NCI-H345 treated with DMSO at 0.1 percent for 48 hours (cell line): ENCODE measurements around the gene ZER1.
A peak's percentile ranks its signal among the peaks of the same experiment; 100 is the strongest.
"Not testable (repeated sequence)": the region's sequence is repeated elsewhere in the genome, so short reads cannot be mapped to it uniquely, and the experiment has no call there.

Experiments used
- DNase-seq: peaks from one replicate; lab custom pipeline; 2025; ENCODE audit not compliant: unreplicated experiment; lab: John Stamatoyannopoulos, UW

The ZER1 gene

DNA sequence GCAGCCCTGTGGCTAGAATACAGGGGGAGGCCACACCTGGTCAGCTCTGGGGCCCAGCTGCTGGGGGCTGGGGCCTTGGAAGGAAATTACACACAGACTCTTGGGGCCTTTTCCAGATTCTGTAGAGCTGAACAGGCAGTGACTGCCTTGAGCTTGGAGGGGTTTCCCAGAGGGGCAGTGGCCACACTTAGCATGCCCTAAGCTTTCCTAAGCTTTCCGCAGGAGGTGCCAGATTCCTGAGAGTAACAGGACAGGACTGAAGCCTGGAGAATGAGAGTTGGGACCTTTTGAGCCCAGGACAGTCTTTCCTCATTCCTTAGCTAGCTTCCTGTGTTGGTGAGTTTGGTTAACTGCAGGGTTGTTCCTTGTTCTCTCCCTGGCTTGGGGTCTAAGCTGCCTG is 16.7 kb upstream of the ZER1 start:
- DNase-seq: no peak

DNA sequence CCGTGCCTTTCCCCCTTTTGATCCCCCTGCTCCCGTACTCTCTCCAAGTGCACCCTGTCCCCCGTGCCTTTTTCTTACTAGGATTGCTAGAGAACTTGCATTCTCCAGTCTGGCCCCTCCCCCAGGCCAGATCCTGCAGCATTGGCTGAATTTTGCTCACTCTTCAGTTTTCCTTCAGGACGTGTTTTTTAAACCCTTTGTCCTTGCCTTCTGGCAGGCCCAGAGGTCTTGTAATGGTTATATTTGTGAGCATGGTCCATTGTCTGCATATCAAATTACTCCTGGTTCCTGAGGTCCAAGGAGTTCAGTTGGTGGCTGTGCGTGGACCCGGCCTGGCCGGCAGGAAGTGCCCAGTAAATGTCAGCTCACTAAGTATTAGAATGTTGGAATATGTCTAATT is 15.9 kb upstream of the ZER1 start:
- DNase-seq: no peak

DNA sequence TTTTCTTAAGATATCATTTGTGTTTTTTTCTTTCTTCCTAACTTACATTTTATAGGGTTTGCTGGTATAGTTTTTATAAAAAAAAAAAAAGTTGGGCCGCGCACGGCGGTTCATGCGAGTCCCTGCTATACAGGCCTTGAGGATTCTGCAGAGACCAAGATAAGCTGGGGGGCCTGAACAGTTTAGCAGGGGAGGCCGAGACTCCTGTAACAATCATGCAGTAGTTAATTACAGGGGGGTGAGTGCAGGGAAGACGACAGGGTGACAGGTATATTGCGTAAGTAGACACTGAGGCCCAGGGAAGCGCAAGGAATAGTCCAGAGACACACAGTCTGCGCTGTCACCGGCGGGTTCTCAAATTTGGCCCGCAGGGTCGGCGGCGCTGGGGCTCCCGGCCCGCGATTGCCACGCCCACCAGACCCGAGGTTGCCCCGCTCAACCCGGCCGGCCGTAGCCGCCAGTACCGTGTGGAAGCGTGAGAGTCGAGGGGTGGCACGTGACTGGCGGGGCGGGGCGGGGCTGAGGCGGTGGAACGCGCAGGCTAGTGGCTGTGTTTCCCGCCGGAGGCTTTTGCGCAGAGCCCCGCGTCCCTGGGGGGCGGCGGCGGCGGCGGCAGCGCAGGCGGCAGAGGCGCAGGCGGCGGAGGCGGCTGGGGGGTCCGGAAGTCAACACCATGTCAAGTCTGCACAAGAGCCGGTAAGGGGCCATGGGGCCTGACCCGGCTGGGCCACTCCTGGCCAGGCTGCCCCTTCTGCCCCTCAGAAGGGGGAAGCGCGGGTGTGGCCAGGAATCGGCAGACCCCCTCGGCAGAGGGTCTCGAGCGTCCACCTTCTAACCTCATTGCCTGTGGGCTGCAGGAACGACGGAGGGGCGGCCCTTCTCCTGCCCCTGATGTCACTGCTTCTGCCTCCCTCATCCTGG is 15.2 kb upstream of the ZER1 start, which contains the start of gene TBC1D13:
Gene TBC1D13 (plus strand): TSS at position 573 of the 921 bp plus-strand sequence. CDS start 101 bp downstream, at position 674.
- DNase-seq: peak; percentile 61

DNA sequence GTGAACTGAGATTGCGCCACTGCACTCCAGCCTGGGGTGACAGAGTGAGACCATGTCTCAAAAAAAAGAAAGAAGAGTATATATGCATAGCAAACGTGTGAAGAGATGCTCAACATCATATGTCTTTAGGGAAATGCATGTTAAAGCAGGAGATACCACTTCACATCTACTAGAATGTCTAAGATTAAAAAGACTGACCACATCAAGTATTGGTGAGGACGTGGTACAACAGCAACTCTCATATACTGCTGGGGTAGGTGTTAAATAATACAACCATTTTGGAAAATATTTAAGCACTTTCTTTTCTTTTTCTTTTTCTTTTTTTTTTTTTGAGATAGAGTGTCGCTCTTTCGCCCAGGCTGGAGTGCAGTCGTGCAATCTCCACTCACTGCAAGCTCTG is 13.7 kb upstream of the ZER1 start:
- DNase-seq: no peak

DNA sequence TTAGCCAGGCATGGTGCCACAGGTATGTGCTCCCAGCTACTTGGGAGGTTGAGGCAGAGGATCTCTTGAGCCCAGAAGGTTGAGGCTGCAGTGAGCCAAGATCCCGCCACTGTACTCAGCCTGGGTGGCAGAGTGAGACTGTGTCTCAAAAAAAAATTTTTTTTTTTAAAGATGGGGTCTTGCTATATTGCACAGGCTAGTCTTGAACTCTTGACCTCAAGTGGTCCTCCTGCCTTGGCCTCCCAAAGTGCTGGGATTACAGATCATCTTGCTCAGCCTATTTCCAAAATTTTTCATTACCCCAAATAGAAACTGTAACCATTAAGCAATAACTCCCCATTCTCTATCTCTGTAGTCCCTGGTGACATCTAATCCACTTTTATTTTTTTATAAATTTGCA is 10.9 kb upstream of the ZER1 start:
- DNase-seq: no peak

DNA sequence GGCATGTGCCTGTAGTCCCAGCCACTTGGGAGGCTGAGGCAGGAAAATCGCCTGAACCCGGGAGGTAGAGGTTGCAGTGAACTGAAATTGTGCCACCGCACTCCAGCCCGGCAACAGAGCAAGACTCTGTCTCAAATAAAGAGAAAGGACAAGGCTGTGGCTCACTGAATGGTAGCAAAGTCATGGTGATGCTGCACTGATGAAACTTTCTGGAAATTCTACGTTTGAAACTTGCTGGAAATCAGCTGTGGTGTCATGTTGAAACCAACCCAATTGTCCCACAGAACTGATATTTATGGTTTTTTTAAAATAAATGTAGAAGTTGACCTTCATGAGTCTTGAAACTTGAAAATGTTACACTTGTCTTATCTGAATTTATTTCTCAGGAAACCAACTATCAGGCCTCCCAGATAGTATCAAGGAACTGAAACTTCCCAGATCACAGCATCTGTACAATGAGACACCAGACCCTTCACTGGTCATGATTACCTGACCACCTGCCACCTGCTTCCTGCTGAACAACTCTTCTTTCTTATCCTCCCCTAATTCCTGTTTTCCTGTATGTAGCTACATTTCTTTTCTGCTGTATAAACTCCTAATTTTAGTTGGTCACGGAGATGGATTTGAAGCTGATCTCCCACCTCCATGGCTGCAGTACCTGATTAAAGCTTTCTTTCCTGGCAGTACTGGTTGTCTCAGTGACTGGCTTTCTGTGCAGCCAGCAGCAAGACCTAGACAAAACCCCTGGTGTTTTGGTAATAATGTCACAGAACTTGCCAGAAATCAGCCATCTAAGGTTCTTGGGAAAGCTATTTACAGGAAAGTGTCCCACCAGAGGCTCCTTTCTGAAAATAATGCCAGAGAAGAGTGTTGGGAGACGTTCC is 9.7 kb upstream of the ZER1 start:
- DNase-seq: no peak

DNA sequence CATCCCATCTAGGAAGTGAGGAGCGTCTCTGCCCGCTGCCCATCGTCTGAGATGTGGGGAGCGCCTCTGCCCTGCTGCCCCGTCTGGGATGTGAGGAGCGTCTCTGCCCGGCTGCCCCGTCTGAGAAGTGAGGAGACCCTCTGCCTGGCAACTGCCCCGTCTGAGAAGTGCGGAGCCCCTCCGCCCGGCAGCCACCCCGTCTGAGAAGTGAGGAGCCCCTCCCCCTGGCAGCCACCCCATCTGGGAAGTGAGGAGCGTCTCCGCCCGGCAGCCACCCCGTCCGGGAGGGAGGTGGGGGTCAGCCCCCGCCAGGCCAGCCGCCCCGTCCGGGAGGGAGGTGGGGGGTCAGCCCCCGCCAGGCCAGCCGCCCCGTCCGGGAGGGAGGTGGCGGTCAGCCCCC is 8.4 kb upstream of the ZER1 start:
- not testable (repeated sequence) for DNase-seq

DNA sequence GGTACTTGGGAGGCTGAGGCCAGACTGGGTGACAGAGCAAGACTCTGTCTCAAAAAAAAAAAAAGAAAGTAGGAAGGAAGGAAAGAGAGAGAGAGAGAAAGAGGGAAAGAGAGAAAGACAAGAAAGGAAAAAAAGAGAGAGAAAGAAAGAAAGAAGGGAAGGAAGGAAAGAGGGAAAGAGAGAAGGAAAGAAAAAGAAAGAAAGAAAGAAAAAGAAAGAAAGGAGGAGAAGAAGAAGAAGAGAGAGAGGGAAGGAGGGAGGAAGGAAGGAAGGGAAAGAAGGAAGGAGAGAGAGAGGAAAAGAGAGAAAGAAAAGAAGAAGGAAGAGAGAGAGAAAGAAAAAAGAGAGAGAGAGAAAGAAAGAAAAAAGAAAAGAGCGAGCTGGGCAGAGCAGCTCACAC is 3.1 kb upstream of the ZER1 start:
- no peak for DNase-seq

DNA sequence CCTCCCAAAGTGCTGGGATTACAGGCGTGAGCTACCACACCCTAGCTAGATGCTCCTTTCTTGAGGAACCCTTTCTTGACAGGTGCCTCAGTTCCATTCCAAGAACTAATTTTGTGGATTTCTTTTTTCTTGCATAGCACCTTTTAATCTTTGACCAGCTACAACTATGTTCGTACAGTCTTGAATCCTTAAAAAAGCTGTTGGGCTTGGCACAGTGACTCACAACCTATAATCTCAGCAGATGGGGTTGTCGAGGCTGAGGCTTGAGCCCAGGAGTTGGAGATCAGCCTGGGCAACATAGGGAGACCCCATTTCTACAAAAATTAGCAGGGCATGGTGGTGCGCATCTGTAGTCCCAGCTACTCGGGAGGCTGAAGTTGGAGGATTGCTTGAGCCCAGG is 1.3 kb upstream of the ZER1 start:
- no peak for DNase-seq

DNA sequence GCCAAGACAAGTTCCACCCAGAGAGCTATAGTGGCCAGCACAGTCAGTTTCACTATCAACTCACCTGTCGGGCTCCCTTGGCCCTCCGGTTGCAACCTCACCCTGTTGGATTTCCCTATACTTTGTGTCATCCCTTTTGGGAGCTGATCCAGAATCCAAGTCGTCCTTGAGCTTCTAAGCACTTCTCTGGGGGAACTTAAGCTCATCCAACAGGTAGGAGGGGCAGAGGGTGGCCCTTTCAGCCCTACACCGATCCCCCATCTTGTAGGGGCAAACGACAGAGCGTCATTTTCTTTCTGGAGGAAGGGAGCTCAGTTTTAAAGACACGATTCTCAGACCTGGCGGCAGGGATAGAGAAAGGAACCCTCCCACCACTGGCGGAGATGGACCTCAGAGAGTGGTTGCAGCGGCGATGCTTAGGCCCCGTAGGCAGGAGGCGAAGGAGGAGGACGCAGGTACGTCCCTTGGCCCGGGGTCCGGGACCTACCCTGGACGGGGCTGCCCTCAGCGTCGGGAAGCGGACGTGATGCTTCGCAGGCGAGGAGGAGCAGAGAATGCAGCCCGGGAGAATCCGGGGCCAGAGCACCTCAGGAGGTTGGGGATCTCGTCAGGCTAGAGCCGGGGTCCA is 519 bp downstream of the ZER1 start:
- DNase-seq: no peak

DNA sequence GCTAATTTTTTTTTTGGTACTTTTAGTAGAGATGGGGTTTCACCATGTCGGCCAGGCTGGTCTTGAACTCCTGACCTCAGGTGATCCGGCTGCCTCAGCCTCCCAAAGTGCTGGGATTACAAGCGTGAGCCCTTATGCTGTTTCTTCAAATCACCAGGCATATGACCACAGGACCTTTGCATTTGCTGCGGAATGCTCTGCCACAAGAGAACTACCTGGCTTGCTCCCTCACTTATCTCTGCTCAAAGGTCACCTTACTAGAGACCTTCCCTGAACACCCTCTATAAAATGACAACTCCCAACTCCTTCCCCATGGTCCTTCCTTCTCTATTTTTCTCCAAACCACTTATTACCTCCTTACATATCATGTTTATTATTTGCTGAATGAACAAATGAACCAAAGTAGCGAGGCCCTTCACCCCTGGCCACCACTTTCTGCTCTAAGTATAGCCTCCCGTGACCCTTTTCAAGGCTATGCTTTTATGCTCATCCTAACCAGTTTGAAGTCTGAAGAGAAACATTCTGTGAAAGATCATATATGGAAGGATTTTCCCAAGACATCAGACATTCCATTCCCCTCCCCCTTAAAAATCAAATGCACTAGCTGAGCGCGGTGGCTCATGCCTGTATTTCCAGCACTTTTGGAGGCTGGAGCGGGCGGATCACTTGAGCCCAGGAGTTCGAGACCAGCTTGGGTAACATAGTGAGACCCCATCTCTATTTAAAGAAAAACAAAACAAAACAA is 1.3 kb downstream of the ZER1 start:
- DNase-seq: no peak

DNA sequence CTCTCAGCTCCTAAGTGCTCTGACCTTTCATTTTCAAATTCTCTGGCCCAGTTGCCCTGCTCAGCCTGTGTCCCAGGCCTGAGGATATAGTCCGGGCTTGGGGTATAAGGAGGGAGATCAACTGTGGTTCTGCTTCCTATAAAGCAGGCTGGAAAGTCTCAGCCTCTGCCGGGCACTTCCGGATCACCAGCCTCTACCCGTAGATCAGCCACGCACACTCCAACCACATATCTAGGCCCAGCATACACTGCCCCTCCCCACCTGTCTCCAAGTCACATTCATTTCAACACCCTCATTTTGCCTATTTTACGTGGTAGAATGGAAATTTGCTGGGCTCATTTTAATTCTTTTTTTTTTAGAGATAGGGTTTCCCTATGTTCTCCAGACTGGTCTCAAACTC is 3.1 kb downstream of the ZER1 start:
- no peak for DNase-seq

DNA sequence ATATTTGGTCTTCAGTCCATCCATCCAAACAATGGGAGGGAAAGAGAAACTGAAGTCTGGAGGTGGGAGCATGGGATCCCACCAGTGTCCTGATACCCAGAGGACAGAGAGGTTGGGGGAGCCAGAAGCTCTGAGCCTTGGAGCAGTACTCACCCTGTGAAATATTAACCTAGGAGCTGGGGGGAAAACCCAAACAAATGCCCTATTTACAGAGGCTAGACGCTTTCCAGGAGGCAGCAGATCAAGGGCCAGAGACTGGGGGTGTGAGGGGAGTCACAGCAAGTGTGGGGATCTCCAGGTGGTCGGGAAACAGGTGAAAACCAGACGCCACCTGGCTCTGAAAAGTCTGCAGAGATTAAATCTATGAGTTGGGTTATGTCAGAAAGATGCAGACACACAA is 6.2 kb downstream of the ZER1 start:
- no peak for DNase-seq

DNA sequence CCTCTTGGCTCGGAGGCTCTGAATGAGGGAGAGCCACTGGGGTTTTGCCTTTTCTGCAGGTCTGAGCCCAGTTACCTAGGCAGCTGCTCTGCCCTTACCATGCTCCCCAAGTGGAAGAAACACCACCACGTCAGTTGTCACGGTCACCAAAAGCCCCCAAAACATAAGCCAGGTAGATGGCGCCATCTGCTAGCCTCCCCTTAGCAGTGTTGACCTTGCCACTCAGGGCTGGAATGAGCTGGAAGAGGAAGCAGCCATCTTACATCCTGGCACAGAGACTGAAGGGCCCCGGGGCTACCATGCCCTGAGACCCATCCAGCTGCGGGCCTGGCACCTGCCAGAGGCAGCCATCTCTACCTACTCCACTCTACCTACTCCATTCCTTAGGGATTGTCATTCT is 7.4 kb downstream of the ZER1 start:
- no peak for DNase-seq

DNA sequence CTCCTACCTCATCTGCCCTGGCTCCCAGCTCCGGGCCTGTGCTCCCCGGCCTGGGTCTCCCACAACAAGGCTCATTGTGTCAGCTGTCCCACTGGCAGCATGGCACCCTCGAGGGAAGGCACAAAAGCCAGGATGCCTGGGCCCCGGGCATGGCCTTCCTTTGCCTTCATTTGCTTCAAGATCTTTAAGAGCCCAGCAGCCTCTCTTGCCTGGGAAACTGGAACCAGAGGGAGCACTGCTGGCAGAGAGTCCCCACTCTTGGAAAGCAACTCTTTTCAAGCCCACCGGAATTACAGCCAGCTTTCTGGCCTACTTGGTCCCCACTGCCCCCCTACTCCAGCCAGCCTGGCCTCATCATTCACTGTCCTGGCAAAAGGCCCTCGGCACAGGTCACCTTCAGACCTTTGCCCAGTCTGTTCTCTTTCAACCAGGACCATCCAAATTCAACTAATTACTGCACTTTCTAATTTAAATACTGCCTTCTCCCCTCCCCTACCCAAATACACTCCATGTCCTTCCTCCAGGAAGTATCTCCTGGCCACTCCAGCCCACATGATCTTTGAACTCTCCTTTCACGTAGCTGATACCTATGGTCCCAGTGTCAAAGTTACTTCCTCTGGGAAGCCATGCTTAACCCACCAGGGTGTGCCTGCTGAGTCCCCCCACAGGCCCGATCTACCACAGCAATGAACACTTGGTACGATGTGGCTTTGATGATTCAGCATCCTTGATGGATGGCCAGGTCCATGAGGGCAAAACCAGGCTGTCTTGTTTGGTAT is 8.9 kb downstream of the ZER1 start:
- no peak for DNase-seq

DNA sequence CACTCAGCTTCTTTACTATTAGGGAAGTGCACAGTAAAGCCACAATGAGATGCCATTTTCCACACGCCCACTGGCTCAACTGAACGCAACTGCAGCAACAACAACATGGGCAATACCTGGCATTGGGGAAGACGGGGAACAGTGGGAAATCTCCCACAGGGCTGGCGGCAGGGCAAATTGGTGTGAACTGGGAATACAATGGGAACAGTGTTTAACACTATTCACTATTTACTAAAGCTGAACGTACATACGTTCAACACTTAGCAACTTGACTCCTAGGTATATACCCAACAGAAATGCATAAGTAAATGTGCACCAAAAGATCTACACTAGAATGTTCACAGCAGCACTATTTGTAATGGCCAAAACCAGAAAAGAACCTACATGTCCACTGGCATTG is 14.1 kb downstream of the ZER1 start:
- no peak for DNase-seq

DNA sequence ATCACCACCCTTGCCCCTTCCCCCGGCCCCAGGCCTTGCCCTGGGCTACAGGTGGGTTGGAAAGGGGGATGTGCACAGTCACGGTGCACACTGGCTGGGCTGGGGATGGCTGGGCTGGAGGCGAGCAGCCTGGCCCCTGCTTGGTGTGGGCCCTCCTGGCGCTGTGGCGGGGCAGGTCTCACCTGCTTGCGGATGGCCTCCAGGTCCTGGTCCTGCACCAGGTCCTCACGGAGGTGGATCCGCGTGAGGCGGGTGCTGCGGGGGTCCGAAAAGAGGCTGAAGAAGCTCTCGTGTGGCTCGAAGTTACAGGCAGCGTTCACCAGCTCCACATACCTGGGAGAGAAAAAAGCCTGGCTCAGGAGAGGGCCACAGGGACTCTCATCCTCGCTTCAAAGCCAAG is 18.1 kb downstream of the ZER1 start:
- DNase-seq: no peak

DNA sequence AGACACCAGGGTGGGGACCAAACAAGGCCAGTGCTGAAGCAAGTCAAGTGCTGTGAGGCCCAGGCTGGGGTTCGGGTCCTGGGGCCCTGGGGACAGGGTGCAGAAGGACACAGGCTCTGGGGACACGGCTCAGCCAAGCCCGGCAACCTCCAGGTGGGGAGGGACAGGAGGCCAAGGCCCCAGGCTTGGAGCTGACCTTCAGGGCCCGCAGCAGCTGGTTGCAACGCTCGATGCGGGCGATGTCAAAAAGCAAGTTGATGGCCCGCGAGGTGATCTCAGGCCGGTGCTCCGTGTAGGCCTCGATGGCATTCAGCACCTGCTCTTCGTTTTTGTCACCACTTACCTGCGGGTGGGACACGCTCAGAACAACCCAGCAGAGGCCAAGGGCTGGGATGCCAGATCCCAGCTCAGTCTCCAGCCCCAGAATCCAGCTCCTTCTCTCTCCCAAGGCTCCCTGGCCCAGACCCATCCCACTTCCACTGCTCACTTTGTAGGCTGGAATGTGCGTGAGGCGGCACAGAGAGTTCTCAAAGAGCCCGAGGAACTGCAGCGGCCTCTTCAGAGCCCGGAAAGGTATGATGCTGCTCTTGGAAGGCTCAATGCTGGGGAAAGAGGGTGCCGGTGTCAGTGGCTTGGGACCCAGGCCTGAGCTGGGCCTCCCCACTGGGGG is 20.7 kb downstream of the ZER1 start:
- no peak for DNase-seq

DNA sequence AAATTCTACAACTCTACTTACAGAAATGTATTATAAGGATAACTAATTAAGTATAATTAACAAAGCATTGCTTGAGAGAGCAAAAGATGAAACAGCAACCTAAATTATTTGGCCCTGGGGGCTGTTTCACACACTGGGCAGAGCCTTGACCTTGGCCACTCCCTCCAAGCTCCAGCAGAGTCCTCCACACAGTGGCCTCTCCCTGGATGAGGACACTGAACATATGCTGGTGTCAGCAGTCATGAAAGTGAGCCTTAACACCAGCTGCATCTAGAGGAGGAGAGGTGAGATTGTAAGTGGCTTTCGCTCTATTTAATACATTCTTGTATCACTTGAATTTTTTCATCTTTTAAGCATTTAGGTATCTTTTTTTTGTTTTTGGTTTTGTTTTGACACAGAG is 24.5 kb downstream of the ZER1 start:
- no peak for DNase-seq

DNA sequence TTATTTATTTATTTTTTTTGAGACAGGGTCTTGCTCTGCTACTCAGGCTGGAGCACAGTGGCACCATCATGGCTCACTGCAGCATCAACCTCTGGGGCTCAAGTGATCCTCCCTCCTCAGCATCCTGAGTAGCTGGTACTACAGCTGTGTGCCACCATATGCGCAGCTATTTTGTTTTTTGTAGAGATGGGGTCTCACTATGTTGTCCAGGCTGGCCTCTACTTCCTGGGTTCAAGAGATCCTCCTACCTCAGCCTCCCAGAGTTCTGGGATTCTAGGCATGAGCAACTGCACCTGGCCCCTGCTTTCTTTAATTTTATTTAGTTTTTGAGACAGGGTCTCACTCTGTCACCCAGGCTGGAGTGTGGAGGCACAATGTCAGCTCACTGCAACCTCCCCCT is 28.3 kb downstream of the ZER1 start:
- DNase-seq: no peak
